Neuron (in vitro differentiated cells): ENCODE data around the gene C10orf143.
"Not testable (repeated sequence)": the region's sequence is repeated elsewhere in the genome, so short reads cannot be mapped to it uniquely, and the experiment has no call there.

ENCODE experiments used
- H2AFZ ChIP-seq: one replicate; pipeline ENCODE4 v1.6.1; 2013; ENCODE audit warnings: low read depth, mild to moderate bottlenecking, inconsistent platforms, low read length, moderate library complexity
- H3K27me3 ChIP-seq: one replicate; pipeline ENCODE4 v1.6.1; 2013; ENCODE audit warnings: low read length; ENCODE audit not compliant: insufficient read depth
- H3K36me3 ChIP-seq: one replicate; pipeline ENCODE4 v1.6.1; 2013; ENCODE audit warnings: low read length; ENCODE audit not compliant: insufficient read depth
- H3K4me1 ChIP-seq: one replicate; pipeline ENCODE4 v1.6.1; 2013; ENCODE audit warnings: low read length; ENCODE audit not compliant: insufficient read depth
- H3K4me3 ChIP-seq: 2 replicates; pipeline ENCODE4 v1.5.1; 2013; ENCODE audit warnings: mild to moderate bottlenecking, low read length, moderate library complexity
- H3K9me3 ChIP-seq: one replicate; pipeline ENCODE4 v1.6.1; 2013; ENCODE audit warnings: low read length

C10orf143 gene

GRCh38 chr10:130028465-130028819 lies 82.2 kb downstream of the C10orf143 start:
- Histone ChIP-seq H3K4me1 (no peaks in the 10 kb centered on the region), H3K36me3 (no peaks in the 10 kb centered on the region)

GRCh38 chr10:130027716-130028464 lies 82.7 kb downstream of the C10orf143 start:
- Histone ChIP-seq H3K4me1 (no peaks in the 10 kb centered on the region), H3K27me3 (peaks cover 4% of the 10 kb centered on the region), H3K4me3 (no peak overlapping the region), H3K9me3 (no peaks in the 10 kb centered on the region), H3K36me3 (no peaks in the 10 kb centered on the region), H2AFZ (no peak overlapping the region)

More at GRCh38 chr10:130028465-130028819, 82.2 kb downstream of the C10orf143 start:
- no peak overlapping the region for H2AFZ ChIP-seq
- no peaks in the 10 kb centered on the region for H3K9me3 ChIP-seq
- peaks cover 2% of the 10 kb centered on the region for H3K27me3 ChIP-seq
- H3K4me3 ChIP-seq, result no peak overlapping the region

DNA sequence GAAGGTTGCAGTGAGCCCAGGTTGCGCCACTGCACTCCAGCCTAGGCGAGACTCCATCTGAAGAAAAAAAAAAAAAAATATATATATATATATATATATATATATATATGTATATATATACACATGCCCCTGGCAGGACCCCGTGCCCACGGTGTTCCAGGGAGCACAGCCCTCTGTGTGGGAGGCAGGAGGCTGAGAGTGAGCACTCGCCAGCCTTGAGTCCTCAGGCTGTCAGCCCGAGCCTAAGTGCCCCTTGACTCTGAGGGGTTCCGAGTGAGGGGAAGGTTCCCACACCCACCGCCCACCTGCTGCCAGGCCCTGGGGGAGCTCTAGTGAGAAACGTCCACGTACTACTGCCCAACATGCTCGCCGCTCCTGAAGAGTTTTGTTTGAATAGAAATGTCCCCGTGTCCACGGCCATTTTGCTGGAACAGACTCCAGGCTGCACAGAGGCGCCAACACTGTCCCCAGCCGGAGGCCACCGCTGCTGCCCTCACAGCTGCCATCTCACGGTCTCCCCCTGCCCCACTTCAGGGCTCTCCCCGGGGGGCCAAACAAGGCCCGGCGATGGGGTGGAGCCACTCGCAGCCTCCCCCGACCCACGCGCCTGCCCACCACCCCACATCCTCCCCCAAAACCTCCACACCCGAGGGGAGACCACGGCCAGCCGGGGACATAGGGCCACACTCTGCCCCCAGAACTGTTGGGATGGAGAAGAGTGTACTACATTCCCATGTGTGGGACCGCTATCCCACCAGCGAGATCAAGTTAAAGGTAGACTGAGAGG lies 83.8 kb downstream of the C10orf143 start:
- Histone ChIP-seq H3K4me3 (no peak overlapping the region), H3K27me3 (peaks cover 4% of the 10 kb centered on the region), H3K9me3 (no peaks in the 10 kb centered on the region), H3K36me3 (no peaks in the 10 kb centered on the region), H3K4me1 (no peaks in the 10 kb centered on the region), H2AFZ (no peak overlapping the region)

- H3K36me3 ChIP-seq, result no peaks in the 10 kb centered on the region
- no peaks in the 10 kb centered on the region for H3K9me3 ChIP-seq
- no peak overlapping the region for H2AFZ ChIP-seq
- H3K27me3 ChIP-seq, result peaks cover 4% of the 10 kb centered on the region
- H3K4me1 ChIP-seq, result no peaks in the 10 kb centered on the region
- H3K4me3 ChIP-seq, result no peak overlapping the region
Observed at GRCh38 chr10:130025811-130026485, 84.7 kb downstream of the C10orf143 start.

DNA sequence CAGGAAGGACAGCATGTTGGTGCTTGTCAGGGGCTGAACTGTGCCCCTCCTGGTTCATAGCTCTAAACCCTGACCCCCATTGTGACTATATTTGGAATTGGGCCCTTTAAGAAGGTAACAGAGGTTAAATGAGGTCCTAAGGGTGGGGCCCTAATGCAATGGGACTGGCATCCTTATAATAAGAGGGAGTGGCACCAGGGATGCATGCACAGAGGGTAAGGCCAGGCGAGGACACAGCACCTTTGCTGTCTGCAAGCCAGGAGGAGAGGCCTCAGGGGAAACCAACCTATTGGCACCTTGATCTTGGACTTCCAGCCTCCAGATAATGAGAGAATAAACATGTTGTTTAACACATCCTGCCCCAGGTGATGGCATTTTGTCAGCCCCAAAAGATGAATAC lies 85.3 kb downstream of the C10orf143 start:
- Histone ChIP-seq H3K9me3 (no peaks in the 10 kb centered on the region), H3K36me3 (no peaks in the 10 kb centered on the region), H3K4me3 (no peak overlapping the region), H2AFZ (no peak overlapping the region), H3K4me1 (no peaks in the 10 kb centered on the region), H3K27me3 (peaks cover 4% of the 10 kb centered on the region)

DNA sequence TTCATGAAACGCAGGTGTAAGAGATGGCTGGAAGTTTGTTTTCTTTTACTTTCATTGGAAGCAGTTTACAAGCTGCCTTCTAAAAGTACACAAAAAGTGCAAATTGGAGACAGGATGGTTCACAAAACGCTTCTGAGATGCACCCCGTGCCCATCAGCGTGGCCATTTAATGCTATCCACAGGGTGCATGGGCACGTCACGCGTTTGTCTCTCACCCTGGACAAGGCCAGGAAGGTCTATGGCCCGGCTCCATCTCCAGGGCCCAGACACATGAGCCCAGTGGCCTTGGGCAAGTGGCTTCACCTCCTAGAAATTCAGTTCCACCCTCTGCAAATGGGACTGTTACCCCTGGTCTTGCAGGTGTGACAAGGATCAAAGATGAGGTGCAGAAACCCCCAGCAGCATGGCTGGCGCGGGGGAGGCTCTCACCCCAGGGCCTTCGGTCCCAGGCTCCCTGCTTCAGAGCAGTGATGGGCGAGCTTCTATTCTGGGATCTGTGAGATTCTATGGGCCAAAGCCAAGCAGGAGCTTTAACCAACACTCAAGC lies 85.8 kb downstream of the C10orf143 start:
- Histone ChIP-seq H3K4me3 (no peak overlapping the region), H3K4me1 (no peaks in the 10 kb centered on the region), H3K27me3 (peaks cover 4% of the 10 kb centered on the region), H2AFZ (no peak overlapping the region), H3K9me3 (no peaks in the 10 kb centered on the region), H3K36me3 (no peaks in the 10 kb centered on the region)

- not testable (repeated sequence) for H3K27me3 ChIP-seq, H3K4me3 ChIP-seq, H3K9me3 ChIP-seq, H2AFZ ChIP-seq, H3K4me1 ChIP-seq, H3K36me3 ChIP-seq
Observed at GRCh38 chr10:130024326-130024725, 86.3 kb downstream of the C10orf143 start.

DNA sequence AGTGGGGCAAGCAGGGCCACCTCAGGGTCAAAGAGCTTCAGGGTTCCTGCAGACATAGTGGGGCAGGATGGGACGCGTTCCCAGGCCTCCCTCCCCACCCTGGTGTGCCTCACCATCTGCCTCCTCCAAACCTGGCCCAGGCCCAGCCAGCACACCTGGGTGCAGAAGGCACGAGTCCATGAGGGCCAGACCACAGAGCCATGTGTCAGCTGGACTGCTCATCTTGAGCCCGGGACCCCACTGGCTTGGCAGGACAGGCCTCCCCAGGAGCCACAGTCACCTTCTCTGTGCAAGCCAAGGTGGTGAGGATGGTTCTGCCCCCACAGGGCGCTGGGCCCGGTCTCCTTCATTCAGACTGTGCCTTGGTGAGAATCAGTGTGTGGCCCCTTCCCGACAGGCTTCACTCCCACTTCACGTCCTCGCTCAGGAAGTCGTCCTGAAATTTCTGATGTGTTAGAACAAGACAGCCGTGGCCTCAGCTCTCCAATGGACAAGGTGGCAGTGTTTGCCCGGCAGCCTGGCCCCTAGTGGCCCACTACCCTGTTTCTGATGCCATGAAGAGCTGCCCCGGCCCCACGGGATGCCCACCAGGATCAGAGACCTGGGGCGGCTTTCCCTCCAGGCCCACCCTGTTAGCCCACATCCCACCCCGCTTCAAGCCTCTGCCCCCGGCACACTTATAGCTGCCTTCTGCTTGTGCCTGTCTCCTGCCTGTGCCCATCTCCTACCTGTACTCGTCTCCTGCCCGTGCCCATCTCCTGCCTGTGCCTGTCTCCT lies 87.0 kb downstream of the C10orf143 start:
- H3K9me3 ChIP-seq, result no peaks in the 10 kb centered on the region
- H3K36me3 ChIP-seq, result no peaks in the 10 kb centered on the region
- no peaks in the 10 kb centered on the region for H3K4me1 ChIP-seq
- H3K27me3 ChIP-seq, result peaks cover 4% of the 10 kb centered on the region
- no peak overlapping the region for H2AFZ ChIP-seq
- no peak overlapping the region for H3K4me3 ChIP-seq

- Histone ChIP-seq H3K27me3 (peaks cover 4% of the 10 kb centered on the region), H2AFZ (no peak overlapping the region), H3K4me1 (no peaks in the 10 kb centered on the region), H3K36me3 (no peaks in the 10 kb centered on the region), H3K9me3 (no peaks in the 10 kb centered on the region), H3K4me3 (no peak overlapping the region)
Observed at GRCh38 chr10:130022511-130023299, 87.9 kb downstream of the C10orf143 start.

DNA sequence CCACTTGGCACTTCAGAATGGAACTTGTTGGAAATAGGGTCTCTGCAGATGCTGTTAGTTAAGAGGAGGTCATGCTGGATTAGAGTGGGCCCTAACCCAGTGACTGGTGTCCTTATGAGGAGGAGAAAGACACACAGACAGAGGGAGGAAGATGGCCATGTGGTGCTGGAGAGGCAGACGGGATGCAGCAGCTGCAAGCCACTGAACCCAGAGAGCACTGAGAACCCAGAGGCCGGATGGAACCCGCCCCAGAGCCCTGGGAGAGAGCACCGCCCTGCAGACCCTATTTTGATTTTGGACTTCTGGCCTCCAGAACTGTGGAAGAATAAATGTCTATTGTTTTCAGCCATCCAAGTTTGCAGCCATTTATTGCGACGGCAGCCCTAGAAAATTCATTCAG lies 88.5 kb downstream of the C10orf143 start:
- no peak overlapping the region for H2AFZ ChIP-seq
- no peaks in the 10 kb centered on the region for H3K9me3 ChIP-seq
- no peak overlapping the region for H3K4me3 ChIP-seq
- no peaks in the 10 kb centered on the region for H3K4me1 ChIP-seq
- H3K27me3 ChIP-seq, result peaks cover 4% of the 10 kb centered on the region
- no peaks in the 10 kb centered on the region for H3K36me3 ChIP-seq

DNA sequence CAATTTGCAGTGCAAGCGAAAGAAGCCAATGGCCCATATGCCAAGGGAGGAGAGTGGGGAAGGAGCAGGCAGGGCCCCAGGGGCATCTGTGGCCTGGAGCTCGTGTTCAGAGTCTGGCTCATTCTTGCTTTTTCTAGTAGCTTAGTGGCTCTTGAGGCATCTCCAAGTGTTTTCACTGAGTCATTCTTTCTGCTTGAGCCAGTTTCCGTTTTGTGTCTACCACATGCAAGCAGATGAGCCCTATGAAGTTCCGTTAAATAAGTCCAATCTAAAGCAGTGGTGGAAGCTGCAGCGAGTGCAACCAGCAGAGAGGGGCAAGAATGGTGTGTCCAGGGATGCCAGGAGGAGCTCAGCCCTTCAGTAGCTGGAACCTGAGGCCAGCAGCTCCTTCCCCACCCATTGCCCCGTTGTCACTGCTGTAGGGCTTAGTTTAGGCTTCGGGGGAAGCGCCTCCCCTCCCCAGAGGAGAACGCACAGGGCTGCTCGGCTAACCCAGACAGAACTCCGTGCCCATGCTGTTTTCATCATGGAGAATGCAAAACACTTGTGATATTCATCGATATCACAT lies 89.2 kb downstream of the C10orf143 start:
- H3K4me1 ChIP-seq, result no peaks in the 10 kb centered on the region
- no peak overlapping the region for H3K4me3 ChIP-seq
- no peaks in the 10 kb centered on the region for H3K9me3 ChIP-seq
- H3K27me3 ChIP-seq, result peaks cover 4% of the 10 kb centered on the region
- H3K36me3 ChIP-seq, result no peaks in the 10 kb centered on the region
- no peak overlapping the region for H2AFZ ChIP-seq
